Ureter (tissue), 1 donor: Measurements from ENCODE around the gene C7orf57. TPM values are rescaled to one million over a fixed set of nuclear protein-coding genes. Genes with fewer than 3 reads are reported as not detected.
"Not testable (repeated sequence)": the region's sequence is repeated elsewhere in the genome, so short reads cannot be mapped to it uniquely, and the experiment has no call there.

ENCODE experiments used
- DNase-seq: peaks from one replicate; pipeline ENCODE4 v3.0.0-alpha.2; 2020; ENCODE audit warnings: low spot score
- total RNA-seq: library from RNA; stranded (reverse); gene quantifications from one replicate; pipeline ENCODE4 v1.2.4, GENCODE V29; 2023
- donor health status: DM: yes; HTN: yes; CAD: no.

C7orf57 gene
- total RNA-seq, 1 donor from 2014 or later, result 0.42 TPM

GRCh38 chr7:48035967-48036478 lies 680 bp downstream of the C7orf57 start:
- DNase-seq, result no peak

- DNase-seq, result no peak
These were observed 3.6 kb downstream of the C7orf57 start for GRCh38 chr7:48038815-48039506.

- DNase-seq, result no peak
These were observed 5.8 kb downstream of the C7orf57 start for GRCh38 chr7:48040944-48041652.

GRCh38 chr7:48041653-48041970 lies 6.3 kb downstream of the C7orf57 start:
- DNase-seq, result no peak

- DNase-seq, result no peak
These were observed 6.9 kb downstream of the C7orf57 start for GRCh38 chr7:48042216-48042615.

GRCh38 chr7:48042636-48043035 lies 7.3 kb downstream of the C7orf57 start:
- DNase-seq, result no peak

GRCh38 chr7:48045195-48045765 lies 9.9 kb downstream of the C7orf57 start:
- no peak for DNase-seq

GRCh38 chr7:48046458-48046857 lies 11.1 kb downstream of the C7orf57 start:
- no peak for DNase-seq

GRCh38 chr7:48048113-48048512 lies 12.8 kb downstream of the C7orf57 start:
- no peak for DNase-seq

GRCh38 chr7:48049850-48050249 lies 14.5 kb downstream of the C7orf57 start:
- DNase-seq, result no peak

- no peak for DNase-seq
These were observed 17.4 kb downstream of the C7orf57 start for GRCh38 chr7:48052748-48053147.

- no peak for DNase-seq
These were observed 18.4 kb downstream of the C7orf57 start for GRCh38 chr7:48053736-48054135.

- no peak for DNase-seq
These were observed 23.6 kb downstream of the C7orf57 start for GRCh38 chr7:48058990-48059389.

GRCh38 chr7:48059706-48060105 lies 24.4 kb downstream of the C7orf57 start:
- no peak for DNase-seq

GRCh38 chr7:48063985-48064384 lies 28.6 kb downstream of the C7orf57 start:
- no peak for DNase-seq

- DNase-seq, result no peak
These were observed 32.1 kb downstream of the C7orf57 start for GRCh38 chr7:48067475-48067874.

- no peak for DNase-seq
These were observed 38.9 kb downstream of the C7orf57 start for GRCh38 chr7:48074204-48074654.

GRCh38 chr7:48077423-48077822 lies 42.1 kb downstream of the C7orf57 start:
- no peak for DNase-seq

GRCh38 chr7:48078470-48078869 lies 43.1 kb downstream of the C7orf57 start:
- DNase-seq, result no peak

GRCh38 chr7:48082378-48082777 lies 47.0 kb downstream of the C7orf57 start:
- not testable (repeated sequence) for DNase-seq

- DNase-seq, result no peak
These were observed 47.9 kb downstream of the C7orf57 start for GRCh38 chr7:48083114-48083830.

- peak; percentile 71 for DNase-seq
These were observed 49.5 kb downstream of the C7orf57 start for GRCh38 chr7:48084727-48085432.
